A673 (cell line): ENCODE results near the gene DSCAML1. TPM values are rescaled to one million over a fixed set of nuclear protein-coding genes. Genes with fewer than 3 reads are reported as not detected.

Source experiments
- BruUV-seq: library from RNA; stranded (reverse); fragments of 400-500 nt; replicated peaks from 2 replicates; lab custom pipeline; 2021; lab: Mats Ljungman, UMichigan
- CTCF ChIA-PET: fragments of 300-600 bp; sonication (Branson Sonifier 250); formaldehyde crosslinking; loops from one replicate; lab custom pipeline; 2022; ENCODE audit warnings: antibody characterized with exemption; lab: Charles Lee
- POLR2A ChIA-PET: fragments of 300-600 bp; sonication (Branson Sonifier 250); formaldehyde crosslinking; loops from one replicate; lab custom pipeline; 2022; ENCODE audit warnings: antibody characterized with exemption; ENCODE audit not compliant: low non-redundant PET; lab: Charles Lee
- DNase-seq: peaks from one replicate; pipeline ENCODE4 v3.0.0-alpha.2; 2015; ENCODE audit warnings: low spot score
- H3K27ac ChIP-seq: fragments of 200-600 bp; sonication (generic); 2 replicates; pipeline ENCODE4 v1.5.1; 2016; ENCODE audit warnings: mixed run types, low read depth, mild to moderate bottlenecking, mixed read lengths, antibody characterized with exemption, low read length; ENCODE audit not compliant: poor library complexity, severe bottlenecking
- H3K27me3 ChIP-seq: fragments of 200-600 bp; sonication (generic); replicated peaks from 2 replicates; pipeline ENCODE4 v1.6.1; 2017; ENCODE audit warnings: mixed run types, low read depth, mild to moderate bottlenecking, mixed read lengths, antibody characterized with exemption, low read length; ENCODE audit not compliant: insufficient read depth, poor library complexity
- H3K36me3 ChIP-seq: fragments of 200-600 bp; sonication (generic); 2 replicates; pipeline ENCODE4 v1.6.1; 2016; ENCODE audit warnings: mixed run types, mild to moderate bottlenecking, mixed read lengths, antibody characterized with exemption, low read length; ENCODE audit not compliant: insufficient read depth, poor library complexity, severe bottlenecking
- H3K4me1 ChIP-seq: fragments of 200-600 bp; sonication (generic); 2 replicates; pipeline ENCODE4 v1.6.1; 2017; ENCODE audit warnings: mixed run types, mild to moderate bottlenecking, mixed read lengths, antibody characterized with exemption, low read length; ENCODE audit not compliant: insufficient read depth, poor library complexity, severe bottlenecking
- H3K4me3 ChIP-seq: fragments of 200-600 bp; sonication (generic); 2 replicates; pipeline ENCODE4 v1.5.1; 2016; ENCODE audit warnings: low read depth, mixed run types, mild to moderate bottlenecking, mixed read lengths, low read length; ENCODE audit not compliant: poor library complexity, severe bottlenecking
- H3K9me3 ChIP-seq: fragments of 200-600 bp; sonication (generic); 2 replicates; pipeline ENCODE4 v1.6.1; 2016; ENCODE audit warnings: mixed run types, low read depth, mild to moderate bottlenecking, mixed read lengths, antibody characterized with exemption, low read length; ENCODE audit not compliant: poor library complexity, severe bottlenecking
- EZH2 ChIP-seq: fragments of 200-600 bp; sonication (generic); IDR thresholded peaks from 2 replicates; pipeline ENCODE4 v1.6.1; 2017; ENCODE audit warnings: borderline replicate concordance, low read depth, mild to moderate bottlenecking, mixed read lengths, antibody characterized with exemption, low read length; ENCODE audit not compliant: poor library complexity, severe bottlenecking
- intact Hi-C: fragments of 100-400 bp; cut with micrococcal nuclease; formaldehyde crosslinking; loops from one replicate; pipeline ENCODE4 v1.10.0; 2022; ENCODE audit not compliant: unreplicated experiment
- total RNA-seq: library from RNA; stranded (reverse); gene quantifications from 2 replicates; pipeline ENCODE4 v1.2.3, GENCODE V29; 2021
- TF ChIP-seq, protein P1 (sequence below): fragments of 300-800, 200-600 bp; sonication (generic); conservative IDR thresholded peaks from 2 replicates; pipeline ENCODE4 v1.5.1; 2017; ENCODE audit warnings: low read depth, mild to moderate bottlenecking, antibody characterized with exemption, low read length, moderate library complexity, mixed read lengths

The DSCAML1 gene
- total RNA-seq, 1 experiment from 2014 or later: not detected

DNA sequence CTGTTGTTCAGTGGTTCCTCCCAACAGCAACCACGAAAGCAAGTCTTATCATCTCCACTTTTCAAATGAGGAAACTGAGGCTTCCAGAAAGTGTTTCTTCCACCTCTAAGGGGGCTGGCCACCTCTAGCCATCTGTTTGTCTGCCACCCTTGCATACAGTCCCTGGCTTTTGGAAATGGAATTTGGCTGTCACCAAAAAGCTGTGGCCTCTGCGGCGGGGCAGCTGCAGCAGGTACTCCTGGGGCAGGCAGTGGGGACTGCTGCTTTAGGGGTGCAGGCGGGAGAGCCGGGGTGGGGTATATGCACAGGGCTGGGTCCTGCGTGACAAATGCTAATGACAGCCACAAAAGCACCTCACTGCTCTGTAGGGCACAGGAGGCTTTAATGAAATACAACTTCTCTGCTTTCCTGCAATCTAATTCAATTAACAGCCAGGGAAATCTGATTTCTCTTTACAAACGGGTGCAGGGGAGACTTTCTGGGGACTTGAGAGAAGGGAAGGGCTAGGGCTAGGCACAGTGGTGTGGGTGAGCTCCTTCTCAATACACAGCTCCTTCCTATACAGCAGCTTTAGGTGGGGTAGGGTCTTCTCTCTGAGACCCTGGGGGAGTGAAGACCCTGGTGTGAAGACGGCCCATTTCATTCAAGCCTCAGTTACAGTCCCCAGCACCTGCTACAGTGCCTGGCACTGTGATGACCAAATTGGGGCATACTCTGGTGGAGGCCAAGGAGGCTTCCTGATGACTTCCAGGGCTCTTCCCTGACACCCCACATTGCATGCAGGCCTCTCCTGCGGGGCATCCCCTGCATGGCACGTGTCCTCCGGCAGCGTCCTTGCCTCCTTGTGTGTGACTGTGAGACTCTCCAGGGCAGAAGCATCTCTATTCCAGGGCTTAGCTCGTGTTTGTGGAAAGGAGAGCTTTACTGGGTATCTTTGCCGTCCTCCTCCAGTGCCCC is 307.7 kb downstream of the DSCAML1 start:
- Histone ChIP-seq H3K9me3 (no peaks in the 10 kb centered on the region), H3K27ac (no peak overlapping the region), H3K36me3 (no peaks in the 10 kb centered on the region), H3K27me3 (peaks cover 9% of the 10 kb centered on the region), H3K4me1 (no peaks in the 10 kb centered on the region), H3K4me3 (no peak overlapping the region)
- intact Hi-C loops: no loop called here
- ChIA-PET POLR2A (no interaction called here), CTCF (no interaction called here)
- BruUV-seq: no TSS peak
- TF ChIP-seq, protein P1, sequence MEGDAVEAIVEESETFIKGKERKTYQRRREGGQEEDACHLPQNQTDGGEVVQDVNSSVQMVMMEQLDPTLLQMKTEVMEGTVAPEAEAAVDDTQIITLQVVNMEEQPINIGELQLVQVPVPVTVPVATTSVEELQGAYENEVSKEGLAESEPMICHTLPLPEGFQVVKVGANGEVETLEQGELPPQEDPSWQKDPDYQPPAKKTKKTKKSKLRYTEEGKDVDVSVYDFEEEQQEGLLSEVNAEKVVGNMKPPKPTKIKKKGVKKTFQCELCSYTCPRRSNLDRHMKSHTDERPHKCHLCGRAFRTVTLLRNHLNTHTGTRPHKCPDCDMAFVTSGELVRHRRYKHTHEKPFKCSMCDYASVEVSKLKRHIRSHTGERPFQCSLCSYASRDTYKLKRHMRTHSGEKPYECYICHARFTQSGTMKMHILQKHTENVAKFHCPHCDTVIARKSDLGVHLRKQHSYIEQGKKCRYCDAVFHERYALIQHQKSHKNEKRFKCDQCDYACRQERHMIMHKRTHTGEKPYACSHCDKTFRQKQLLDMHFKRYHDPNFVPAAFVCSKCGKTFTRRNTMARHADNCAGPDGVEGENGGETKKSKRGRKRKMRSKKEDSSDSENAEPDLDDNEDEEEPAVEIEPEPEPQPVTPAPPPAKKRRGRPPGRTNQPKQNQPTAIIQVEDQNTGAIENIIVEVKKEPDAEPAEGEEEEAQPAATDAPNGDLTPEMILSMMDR: no peak
- TF ChIP-seq EZH2: no peak
- DNase-seq: no peak

DNA sequence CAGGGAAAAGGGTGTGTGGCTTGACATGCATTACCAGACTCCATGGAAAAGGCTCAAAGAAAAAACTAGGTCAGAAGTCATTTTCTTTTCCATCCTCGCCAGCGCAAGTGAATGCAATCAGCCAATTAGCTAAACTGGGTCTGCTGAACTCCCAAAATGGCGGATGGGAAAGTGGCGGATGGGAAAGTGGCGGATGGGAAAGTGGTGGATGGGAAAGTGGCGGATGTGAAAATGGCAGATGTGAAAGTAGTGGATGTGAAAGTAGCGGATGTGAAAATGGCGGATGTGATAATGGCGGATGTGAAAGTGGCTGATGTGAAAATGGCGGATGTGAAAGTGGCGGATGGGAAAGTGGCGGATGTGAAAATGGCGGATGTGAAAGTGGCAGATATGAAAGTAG is 311.0 kb downstream of the DSCAML1 start:
- H3K9me3 ChIP-seq: no peaks in the 10 kb centered on the region
- intact Hi-C loops: no loop called here
- H3K4me3 ChIP-seq: no peak overlapping the region
- H3K27ac ChIP-seq: no peak overlapping the region
- no peaks in the 10 kb centered on the region for H3K4me1 ChIP-seq
- ChIA-PET CTCF (no interaction called here), POLR2A (no interaction called here)
- no TSS peak for BruUV-seq
- DNase-seq: no peak
- H3K27me3 ChIP-seq: no peaks in the 10 kb centered on the region
- no peaks in the 10 kb centered on the region for H3K36me3 ChIP-seq
- TF ChIP-seq EZH2: no peak
- TF ChIP-seq, protein P1: no peak

DNA sequence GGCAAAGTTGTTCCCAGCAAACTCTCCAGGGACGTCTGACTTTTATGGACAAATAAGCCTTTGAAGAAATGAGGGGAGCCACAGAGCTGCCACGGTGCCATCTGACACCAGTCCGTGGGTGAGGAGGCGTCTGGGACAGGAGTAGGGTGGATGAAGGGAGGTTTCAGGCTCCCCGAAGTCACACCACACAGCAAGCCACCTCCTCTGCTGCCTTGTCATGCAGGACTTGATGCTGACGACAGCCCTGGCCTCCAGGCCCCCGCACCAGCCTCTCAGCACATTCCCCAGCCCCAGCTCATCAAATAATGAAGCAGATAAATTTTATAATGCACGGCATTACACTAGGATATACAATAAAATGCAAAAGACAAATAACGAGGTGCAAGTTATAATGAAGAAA is 312.9 kb downstream of the DSCAML1 start:
- POLR2A ChIA-PET: no interaction called here
- Histone ChIP-seq H3K27me3 (no peaks in the 10 kb centered on the region), H3K9me3 (no peaks in the 10 kb centered on the region), H3K27ac (no peak overlapping the region), H3K36me3 (no peaks in the 10 kb centered on the region), H3K4me1 (no peaks in the 10 kb centered on the region), H3K4me3 (no peak overlapping the region)
- DNase-seq: no peak
- TF ChIP-seq, protein P1: no peak
- TF ChIP-seq EZH2: no peak
- intact Hi-C loops: no loop called here
- CTCF ChIA-PET: no interaction called here
- no TSS peak for BruUV-seq
